Activated CD4-positive, alpha-beta T cell treated with anti-CD3 and anti-CD28 coated beads, Interleukin-2, amount 50 U/mL, for 48 hours (primary cell): Measurements from ENCODE around the gene OSBPL5.

Experiments used
- DNase-seq, 2 experiments: peaks; one replicate each; pipeline ENCODE4 v3.0.0-alpha.2; 2020

Gene OSBPL5

GRCh38 chr11:3165152-3165705 is at the start of gene OSBPL5:
TSS of gene OSBPL5 (minus strand) at chr11:3165310. CDS start at chr11:3129148, 36,162 bp downstream.
- DNase-seq, result peak; percentile 45 to 59

- DNase-seq, result no peak
These were observed 49.2 kb upstream of the OSBPL5 start for GRCh38 chr11:3214420-3214699.

GRCh38 chr11:3213659-3214419 is 48.7 kb upstream of the OSBPL5 start:
- no peak for DNase-seq

GRCh38 chr11:3208272-3208671 is 43.2 kb upstream of the OSBPL5 start:
- DNase-seq, result no peak

- DNase-seq, result no peak
These were observed 42.5 kb upstream of the OSBPL5 start for GRCh38 chr11:3207526-3208189.

- DNase-seq, result no peak
These were observed 41.8 kb upstream of the OSBPL5 start for GRCh38 chr11:3206922-3207204.

- DNase-seq, result no peak
These were observed 41.2 kb upstream of the OSBPL5 start for GRCh38 chr11:3206156-3206921.

- no peak for DNase-seq
These were observed 40.4 kb upstream of the OSBPL5 start for GRCh38 chr11:3205261-3206155.

GRCh38 chr11:3204141-3205015 is 39.3 kb upstream of the OSBPL5 start:
- no peak for DNase-seq

GRCh38 chr11:3203221-3204043 is 38.3 kb upstream of the OSBPL5 start:
- no peak for DNase-seq

GRCh38 chr11:3202759-3203158 is 37.6 kb upstream of the OSBPL5 start:
- DNase-seq, result no peak

GRCh38 chr11:3202305-3202704 is 37.2 kb upstream of the OSBPL5 start:
- no peak for DNase-seq

- DNase-seq, result no peak
These were observed 36.6 kb upstream of the OSBPL5 start for GRCh38 chr11:3201677-3202181.

- no peak for DNase-seq
These were observed 36.0 kb upstream of the OSBPL5 start for GRCh38 chr11:3201112-3201581.

GRCh38 chr11:3200388-3201111 is 35.4 kb upstream of the OSBPL5 start:
- no peak for DNase-seq

GRCh38 chr11:3199537-3200295 is 34.6 kb upstream of the OSBPL5 start:
- DNase-seq, result no peak

GRCh38 chr11:3198815-3199214 is 33.7 kb upstream of the OSBPL5 start:
- DNase-seq, result no peak

GRCh38 chr11:3197878-3198528 is 32.9 kb upstream of the OSBPL5 start:
- no peak for DNase-seq
